HG02642 (cell line): ENCODE measurements around the gene FITM1.

Experiments
- ATAC-seq: cut with Tn5 transposase; IDR thresholded peaks from one replicate; pipeline ENCODE4 v1.9.1; 2021; ENCODE audit warnings: mild to moderate bottlenecking; ENCODE audit not compliant: unreplicated experiment, poor library complexity

The FITM1 gene, protein sequence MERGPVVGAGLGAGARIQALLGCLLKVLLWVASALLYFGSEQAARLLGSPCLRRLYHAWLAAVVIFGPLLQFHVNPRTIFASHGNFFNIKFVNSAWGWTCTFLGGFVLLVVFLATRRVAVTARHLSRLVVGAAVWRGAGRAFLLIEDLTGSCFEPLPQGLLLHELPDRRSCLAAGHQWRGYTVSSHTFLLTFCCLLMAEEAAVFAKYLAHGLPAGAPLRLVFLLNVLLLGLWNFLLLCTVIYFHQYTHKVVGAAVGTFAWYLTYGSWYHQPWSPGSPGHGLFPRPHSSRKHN

DNA sequence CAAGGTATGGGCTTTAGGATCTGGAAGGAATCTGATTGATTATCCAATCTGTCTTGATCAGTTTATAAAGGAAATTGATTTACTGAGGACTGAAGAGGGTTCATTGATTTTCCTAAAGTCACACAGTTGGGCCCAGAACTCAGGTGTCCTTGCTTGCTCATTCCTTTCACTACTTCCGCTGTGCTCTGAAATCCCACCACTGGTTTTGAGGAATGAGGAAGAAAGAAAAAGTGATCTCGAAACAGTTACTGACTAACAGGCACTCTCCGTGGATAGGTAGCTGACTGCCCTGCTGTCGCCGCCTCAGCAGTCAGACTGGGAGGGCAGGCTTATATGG, at the start of gene FITM1:
TSS of gene FITM1 (plus strand) at position 280 of the 337 bp plus-strand sequence. CDS start 905 bp downstream, outside the sequence.
- ATAC-seq, result no peak

DNA sequence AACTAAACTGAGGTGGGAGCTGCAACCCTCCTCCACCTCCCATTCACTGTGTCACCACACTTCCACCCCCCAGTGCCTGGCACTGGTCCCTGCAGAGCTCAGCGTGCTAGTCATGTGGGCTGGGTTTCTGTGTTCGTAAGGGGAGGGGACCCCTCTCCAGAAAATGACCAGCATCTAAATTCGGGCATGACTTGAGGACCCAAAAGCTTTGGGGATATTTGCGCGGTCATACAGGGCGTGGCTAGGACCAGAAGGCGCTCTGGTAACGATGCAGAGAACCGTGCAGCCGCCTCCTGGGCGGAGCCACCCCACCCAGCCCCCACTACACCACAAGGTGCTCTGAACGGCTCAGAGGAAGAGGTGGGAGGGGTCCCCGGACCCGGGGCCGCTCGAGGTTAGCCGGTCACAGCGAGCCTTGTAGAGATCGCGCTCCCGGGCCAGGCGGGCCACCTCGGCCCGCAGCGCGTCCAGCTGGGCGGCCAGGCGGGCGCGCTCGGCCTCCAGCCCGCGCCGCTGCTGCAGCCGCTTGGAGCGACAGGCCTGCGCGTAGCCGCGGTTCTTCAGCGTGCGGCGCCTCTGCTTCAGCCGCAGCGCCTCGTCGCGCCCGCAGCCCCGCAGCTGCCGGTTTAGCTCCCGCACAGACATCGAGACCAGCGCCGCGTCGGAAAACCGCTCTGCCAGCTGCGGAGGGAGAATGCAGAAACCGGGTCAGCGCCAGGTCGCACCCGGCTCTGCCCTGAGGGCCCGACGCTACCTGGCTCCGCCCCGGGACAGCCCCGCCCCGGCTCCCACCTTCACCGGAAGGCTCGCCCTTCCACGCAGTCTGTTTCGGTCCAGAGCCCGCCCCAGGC, 49.3 kb upstream of the FITM1 start:
- peak; percentile 81 for ATAC-seq

DNA sequence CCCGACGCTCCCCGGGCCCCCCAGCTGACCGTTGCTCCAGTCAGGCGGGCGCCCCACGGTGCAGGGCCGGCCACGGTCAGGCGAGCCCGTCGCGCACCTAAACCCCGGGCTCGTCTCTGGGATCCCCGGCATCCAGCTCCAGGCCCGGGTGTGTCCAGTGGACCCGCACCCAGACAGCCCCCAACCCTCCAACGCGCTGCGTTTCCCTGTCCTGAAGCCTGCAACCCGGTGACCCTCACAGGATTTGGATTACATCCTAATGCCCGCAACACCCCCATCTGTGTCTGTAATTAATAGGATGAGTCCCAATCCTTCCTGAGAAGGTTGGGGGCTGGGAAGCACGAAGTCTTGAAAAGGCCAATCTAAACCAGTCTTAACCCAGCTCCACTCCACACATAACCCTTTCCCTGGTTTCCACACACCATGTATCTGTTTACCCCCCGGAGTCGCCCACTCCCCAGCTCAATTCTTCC, 48.7 kb upstream of the FITM1 start:
- ATAC-seq, result no peak

DNA sequence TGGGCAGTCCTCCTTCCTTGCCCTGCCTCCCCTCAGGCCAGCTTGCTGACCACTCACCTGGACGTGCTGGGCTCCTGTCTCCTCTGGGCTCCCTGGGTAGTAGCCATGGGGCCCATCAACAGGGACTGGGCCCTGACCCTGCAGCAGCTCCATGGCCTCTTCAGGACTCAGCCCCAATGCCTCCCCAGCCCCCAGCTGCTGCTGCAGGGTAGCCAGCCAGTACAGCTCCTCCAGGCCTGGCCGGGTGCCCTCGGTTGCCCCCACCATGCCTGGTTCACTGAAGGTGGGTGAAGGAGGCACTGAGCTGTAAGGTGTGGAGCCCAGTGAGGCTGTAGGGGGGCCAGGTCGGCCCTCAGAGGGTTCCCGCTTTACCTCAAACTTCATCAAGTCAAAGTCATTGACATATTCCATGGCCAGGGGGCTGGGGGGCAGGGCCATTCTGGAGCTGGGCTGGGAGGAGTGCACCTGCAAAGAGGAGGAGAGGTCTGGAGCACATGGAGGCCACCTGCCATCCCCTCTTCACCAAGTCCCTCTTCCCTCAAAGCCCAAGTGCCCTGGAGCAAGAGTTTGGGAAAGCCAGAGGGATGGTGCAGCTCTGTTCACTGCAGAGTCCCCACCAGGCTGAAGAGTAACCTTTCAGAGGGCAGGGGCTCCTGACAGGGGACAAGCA, 47.9 kb upstream of the FITM1 start:
- ATAC-seq, result no peak

DNA sequence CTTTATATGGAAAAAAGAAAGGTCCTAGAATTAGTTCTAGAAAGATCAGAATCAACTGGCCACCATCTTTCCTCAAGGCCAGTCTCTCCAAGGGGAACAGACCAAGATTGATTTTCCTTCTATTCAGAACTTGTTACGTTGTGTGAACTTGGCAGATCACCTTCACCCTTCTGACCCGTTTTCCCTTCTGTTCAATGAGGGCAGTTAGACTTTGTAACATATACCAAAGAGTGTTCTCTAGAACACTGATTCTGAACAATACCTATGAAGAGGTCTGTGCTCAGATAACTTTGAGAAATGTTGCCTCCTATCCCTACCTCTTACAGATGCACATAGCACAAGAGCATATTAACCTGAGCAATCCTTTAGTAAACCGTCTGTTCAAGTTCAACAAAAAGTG, 47.0 kb upstream of the FITM1 start:
- no peak for ATAC-seq

DNA sequence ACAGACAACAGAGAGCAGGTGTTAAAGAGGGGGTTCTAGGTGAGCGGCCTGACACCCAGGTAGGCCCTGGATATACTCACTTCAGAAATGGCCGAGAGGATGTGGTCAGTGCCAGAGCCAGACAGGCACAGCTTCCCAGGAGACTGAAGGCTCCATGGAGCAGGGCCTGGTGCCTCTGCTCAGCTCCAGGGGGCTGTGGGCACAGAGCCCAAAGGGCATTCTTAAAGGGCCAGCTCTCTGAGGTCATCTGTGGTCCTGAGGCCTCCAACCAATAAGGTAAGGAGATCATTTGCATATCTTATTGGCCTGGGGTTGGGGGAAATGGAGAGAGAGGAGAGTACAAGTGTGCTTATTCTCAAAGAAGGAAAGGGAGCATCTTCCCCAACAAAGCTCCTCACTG, 46.0 kb upstream of the FITM1 start:
- ATAC-seq, result no peak

DNA sequence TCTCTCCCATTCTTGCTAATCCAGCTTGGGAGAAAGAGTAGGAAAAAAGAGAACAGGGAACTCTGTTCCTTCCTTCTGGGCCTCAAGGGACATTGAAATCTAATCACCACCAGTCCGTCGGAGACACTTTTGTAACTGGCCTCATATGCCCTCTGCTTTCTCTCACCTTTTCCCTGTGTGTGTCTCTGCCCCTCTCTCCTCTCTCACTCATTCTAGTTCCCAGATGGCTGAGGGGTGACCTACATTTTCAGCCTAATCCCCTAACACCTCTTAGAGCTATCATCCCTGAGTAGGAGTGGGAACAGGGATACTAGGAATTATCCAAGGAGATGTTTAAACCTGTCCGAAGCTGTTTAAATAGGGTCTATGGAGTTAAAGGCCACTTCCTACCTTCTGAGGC, 45.2 kb upstream of the FITM1 start:
- no peak for ATAC-seq

DNA sequence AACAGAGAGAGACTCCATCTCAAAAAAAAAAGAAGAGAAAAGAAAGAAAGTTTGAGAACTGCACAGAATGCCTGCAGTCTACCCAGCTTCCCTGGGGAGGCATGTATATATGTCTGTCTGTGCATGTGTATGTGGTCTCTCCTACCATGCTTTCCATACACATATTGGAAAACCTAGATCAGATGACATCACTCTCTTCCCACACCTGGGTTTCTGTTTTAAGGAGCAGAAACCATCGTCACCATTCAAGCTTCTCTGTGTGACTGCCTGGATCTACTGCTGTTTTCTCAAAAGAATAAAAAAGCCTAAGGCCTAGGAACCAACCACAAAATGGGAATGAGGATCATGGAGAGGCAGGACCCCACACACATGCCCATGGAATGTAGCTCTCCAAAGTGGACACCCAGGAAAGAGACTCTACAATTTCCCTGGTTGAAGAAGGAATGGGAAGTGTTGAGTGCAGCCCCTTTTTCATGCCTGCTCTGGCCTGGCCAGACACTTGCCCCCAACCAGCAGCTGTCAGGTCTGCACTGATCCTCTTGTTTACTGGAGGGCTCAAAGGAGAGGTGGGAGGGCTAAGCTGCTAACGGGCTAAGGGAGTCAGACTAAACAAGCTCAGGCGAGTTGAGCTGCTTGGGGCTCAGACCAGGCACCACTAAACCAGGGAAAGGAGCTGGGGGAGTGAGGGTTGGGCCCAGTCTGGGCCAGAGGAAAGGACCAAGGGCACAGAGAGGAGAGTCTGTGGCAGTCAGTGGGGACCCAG, 44.1 kb upstream of the FITM1 start:
- ATAC-seq, result no peak

DNA sequence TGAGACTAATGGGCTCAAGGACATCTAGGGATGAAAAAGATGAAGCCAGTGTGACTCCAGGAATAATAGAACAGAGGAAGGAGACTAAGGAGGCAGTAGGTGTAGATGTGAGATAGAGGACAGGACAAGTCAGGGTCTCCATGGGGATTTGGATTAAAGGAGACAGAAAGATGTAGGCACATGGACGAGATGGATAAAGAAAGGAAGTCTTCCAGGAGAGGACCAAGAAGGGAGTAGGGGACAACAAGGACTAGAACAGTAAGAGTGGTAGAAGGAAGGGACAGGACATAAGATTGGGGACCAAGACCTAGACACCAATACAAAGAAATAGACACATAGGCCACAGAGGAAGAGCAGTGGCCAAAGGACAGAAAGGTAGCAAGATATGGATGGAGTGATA, 43.5 kb upstream of the FITM1 start:
- no peak for ATAC-seq

DNA sequence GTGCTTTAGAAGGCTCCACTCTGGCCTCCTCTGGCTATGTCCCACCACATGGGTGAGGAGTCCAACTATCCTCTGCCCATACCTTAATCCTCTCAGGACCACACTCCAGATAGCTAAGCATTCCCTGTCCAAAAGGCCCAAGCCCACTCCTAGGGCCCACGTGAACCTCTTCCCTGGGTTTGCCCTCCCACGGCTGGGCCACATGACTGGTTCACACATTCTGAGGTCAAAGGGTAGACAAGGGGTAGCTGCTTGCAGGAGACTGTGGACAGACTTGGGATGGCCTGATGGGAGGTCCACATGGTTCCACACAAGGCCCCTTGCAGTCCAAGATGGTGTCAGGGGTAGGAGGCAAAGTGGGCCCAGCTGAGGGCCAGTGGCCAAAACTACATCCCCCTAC, 42.4 kb upstream of the FITM1 start:
- no peak for ATAC-seq

DNA sequence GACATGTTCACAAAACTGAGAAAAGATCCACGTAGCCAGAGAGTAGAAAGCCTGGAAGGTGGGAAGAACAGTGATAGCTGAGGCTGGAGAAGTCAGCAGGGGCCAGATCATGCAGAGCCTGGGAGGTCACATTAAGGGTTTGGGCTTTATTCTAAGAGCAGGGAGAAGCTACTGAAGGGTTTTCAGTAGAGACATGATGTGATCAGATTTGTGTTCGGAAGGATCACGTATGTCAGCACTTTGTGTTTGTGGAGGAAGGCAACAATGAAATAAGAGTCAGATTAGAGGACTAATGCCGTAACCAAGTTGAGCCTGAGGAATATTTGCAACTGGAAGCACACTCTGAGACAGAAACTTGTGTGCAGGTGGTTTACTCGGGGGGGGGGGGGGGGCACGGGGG, 40.6 kb upstream of the FITM1 start:
- no peak for ATAC-seq

DNA sequence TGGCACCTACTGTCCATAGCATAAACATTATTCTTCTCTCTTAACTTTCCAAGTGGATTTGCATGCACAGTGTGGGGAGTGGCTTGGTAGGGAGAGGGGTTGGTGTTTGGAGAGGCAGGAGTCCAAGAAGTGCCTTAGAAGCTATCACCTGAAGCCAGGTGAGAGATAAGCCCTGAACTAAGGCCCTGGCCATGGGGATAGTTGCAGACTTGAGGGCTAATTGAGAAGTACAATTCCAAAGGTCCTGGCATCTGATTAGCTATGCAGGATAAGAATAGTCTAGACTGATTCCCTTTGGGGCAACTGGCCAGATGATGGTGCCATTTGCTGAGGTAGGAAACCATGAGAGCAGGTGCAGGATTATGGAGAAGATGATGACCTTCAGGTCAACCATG, 38.4 kb upstream of the FITM1 start:
- no peak for ATAC-seq

DNA sequence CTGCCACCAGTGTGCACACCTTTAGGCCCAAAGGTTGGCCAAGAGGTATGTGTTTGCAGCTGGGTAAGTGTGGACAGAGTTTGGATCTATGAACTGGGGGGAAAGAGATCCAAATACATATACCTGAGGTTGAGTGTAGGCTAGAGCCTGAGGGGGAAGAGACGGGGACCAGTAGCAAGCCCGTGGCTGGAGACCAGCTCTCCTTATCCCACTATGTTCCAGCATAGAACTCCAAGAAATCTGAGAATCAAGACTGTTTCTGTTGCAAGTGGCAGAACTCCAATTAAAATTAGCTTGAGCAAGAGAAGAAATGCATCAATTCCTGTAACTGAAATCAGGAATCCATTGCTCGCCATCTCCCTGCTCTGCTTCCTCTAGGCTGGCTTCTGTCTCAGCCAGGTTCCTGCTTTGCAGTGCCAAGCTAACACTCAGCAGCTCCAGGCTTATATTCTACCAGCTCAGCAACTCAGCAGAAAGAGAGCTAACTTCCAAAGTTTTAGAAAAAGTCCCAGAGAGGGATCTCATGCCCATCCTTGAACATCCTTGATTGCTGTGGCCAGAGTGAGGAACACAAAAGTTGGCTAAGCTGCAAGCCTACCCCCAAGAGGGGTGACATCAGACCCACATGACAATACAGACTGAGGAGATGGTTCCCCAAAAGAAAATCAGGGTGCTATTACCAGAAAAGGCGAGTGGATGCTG, 37.8 kb upstream of the FITM1 start:
- ATAC-seq, result no peak

DNA sequence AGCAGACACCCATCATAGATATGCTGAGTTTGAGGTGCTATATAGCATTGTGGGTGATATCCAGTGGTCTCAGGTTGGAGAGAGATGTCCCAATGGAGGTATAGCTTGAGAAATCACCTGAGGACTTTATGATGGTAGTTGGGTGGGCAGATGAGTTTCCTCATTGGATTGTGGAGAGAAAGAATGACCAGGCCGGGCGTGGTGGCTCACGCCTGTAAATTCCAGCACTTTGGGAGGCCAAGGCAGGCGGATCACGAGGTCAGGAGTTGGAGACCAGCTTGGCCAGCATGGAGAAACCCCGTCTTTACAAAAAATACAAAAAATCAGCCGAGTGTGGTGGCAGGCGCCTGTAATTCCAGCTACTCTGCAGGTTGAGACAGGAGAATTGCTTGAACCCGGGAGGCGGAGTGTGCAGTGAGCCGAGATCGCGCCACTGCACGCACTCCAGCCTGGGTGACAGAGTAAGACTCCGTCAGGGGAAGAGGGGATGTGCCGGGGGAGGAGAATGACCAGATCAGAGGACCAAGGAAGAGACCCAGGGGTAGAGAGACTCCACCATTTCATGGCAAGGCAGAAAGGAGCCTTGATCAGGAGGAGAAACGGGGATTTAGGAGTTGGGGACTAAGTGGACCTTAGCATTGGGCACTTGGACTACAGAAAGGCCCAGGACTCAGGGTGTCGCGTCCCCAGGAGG, 37.1 kb upstream of the FITM1 start:
- ATAC-seq, result no peak

DNA sequence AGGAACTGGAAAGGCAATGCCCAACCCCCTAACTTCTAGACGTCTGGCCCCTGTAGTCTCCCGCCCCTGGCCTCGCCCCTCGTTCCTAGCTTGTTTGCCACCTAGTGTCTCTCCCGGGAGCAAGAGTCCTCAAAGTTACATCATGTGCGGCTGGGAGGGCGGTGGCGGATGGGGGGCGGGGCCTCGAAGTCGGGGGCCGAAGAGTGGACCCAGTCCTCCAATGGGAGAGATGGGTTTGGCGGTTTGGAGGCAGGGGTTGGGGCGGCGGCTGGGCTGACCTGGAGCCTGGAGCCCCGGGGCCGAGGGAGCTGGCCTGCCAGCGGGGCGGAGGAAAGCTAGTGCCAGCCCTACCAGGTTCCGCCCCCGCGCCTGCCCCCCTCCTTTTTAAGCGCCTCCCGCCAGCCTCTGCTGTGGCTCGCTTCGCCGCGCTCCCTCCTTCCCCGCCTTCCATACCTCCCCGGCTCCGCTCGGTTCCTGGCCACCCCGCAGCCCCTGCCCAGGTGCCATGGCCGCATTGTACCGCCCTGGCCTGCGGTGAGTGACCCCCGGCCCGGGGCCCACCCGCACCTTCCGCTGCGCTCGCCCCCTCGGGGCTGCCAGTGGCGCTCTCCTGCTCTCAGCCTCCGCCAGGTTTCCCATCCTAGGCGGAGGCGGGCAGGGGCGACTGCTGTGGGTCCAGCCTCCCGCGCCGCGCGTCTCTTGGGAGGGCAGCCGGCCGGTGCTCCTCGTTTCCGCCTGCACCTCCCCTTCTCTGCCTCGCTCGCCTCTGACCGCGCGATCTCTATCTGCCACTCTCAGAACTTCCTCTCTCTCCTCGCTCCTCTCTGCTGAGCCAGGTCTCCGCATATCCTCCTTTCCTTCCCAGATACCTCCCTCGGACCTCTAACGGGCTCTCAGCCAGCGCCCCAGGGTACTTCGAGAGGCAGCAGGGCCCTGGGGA, 36.3 kb upstream of the FITM1 start, which contains the start of gene PCK2:
TSS of gene PCK2 (plus strand) at position 411 of the 940 bp plus-strand sequence. CDS start at position 506, 95 bp downstream.
- peak; percentile 50 for ATAC-seq

DNA sequence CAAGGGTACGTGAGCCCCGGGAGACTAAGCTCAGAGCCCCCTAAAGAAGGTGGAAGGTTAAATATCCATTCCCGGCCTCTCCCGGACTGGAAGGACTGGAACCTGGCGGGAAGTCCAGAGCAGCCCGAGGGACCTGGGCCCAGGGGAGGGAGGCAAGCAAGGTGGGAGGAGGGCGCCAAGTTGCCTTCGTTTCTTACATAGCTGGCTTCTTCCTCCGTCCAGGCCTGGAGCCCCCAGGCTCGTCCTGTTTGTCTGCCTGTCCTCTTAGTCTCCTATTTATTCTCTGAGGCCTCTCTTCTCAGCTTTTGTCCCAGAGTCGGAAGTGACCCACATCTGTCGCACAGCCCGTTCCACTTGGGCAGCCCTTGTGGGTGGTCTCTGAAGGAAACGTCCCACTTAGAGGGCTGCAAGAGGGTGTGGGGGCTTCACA, 35.6 kb upstream of the FITM1 start:
- peak; percentile 0 for ATAC-seq

DNA sequence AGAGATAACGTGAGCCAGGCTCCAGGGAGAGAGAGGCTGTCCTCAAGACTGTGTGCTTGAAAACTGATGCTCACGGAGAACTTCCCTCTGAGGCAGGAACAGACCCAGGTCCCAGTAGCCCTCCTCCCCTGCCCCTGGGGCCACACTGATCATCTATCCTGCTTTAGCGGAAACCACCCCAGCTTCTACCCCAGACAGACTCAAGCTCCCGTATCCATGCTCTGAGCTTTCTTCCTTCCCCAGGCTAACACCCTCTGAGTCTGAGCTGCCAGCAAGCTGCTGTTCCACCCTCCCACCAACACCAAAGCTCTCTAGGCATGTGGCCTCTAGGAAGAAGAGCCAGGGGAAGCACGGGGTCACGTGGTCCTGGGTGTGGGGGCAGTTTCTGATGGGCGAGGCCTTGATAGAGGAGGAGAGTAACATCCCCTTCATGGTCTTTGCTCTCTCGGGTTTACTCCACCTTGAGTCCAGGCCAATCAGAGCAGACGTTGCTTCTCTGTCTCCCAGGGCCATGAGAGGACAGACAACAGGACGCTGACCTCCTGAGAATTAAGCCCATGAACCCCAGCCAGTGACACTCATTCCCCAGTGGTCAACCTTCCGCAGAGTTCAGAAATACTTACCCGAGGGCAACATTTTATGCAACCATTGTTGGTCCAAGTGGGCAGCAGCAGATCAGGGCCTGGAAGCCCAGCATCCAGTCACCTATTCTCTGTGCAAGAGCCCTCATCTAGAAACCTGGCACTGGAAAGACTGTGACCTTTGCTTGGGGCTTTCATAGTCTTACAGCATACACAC, 35.0 kb upstream of the FITM1 start:
- peak; percentile 58 for ATAC-seq
